OCI-LY7 (cell line): ENCODE results near the gene METRN. TPM values are rescaled to one million over a fixed set of nuclear protein-coding genes. Genes with fewer than 3 reads are reported as not detected.

ENCODE experiments used
- BruUV-seq: library from RNA; stranded (reverse); fragments of 400-500 nt; replicated peaks from 2 replicates; lab custom pipeline; 2021; lab: Mats Ljungman, UMichigan
- CTCF ChIA-PET: fragments of 300-600 bp; sonication (Branson Sonifier 250); formaldehyde crosslinking; loops from one replicate; lab custom pipeline; 2022; ENCODE audit warnings: antibody characterized with exemption; ENCODE audit not compliant: unreplicated experiment; lab: Charles Lee
- POLR2A ChIA-PET: fragments of 300-600 bp; sonication (Branson Sonifier 250); formaldehyde crosslinking; loops from one replicate; lab custom pipeline; 2022; ENCODE audit warnings: antibody characterized with exemption; lab: Charles Lee
- DNase-seq: peaks from one replicate; pipeline ENCODE4 v3.0.0-alpha.2; 2015; ENCODE audit warnings: low spot score
- H2AFZ ChIP-seq: fragments of 200-600 bp; sonication (generic), shearing (Covaris generic); 2 replicates; pipeline ENCODE4 v1.6.1; 2014; ENCODE audit warnings: mild to moderate bottlenecking, antibody characterized with exemption, low read length, moderate library complexity
- H3K27ac ChIP-seq: fragments of 200-600 bp; sonication (generic); 2 replicates; pipeline ENCODE4 v1.5.1; 2014; ENCODE audit warnings: mixed run types, low read depth, mild to moderate bottlenecking, moderate library complexity, low read length, inconsistent platforms; ENCODE audit not compliant: poor library complexity, severe bottlenecking
- H3K36me3 ChIP-seq: fragments of 200-600 bp; sonication (generic); 2 replicates; pipeline ENCODE4 v1.6.1; 2014; ENCODE audit warnings: mild to moderate bottlenecking, antibody characterized with exemption, low read length, moderate library complexity, mixed read lengths; ENCODE audit not compliant: insufficient read depth
- H3K4me1 ChIP-seq: fragments of 200-600 bp; sonication (generic); 2 replicates; pipeline ENCODE4 v1.5.1; 2014; ENCODE audit warnings: mild to moderate bottlenecking, low read length; ENCODE audit not compliant: insufficient read depth, poor library complexity, severe bottlenecking
- H3K4me2 ChIP-seq: fragments of 200-600 bp; sonication (generic); 2 replicates; pipeline ENCODE4 v1.6.1; 2014; ENCODE audit warnings: mild to moderate bottlenecking, low read length
- H3K4me3 ChIP-seq: fragments of 200-600 bp; sonication (generic); 2 replicates; pipeline ENCODE4 v1.5.1; 2014; ENCODE audit warnings: mild to moderate bottlenecking, low read depth, low read length; ENCODE audit not compliant: poor library complexity, severe bottlenecking
- H3K79me2 ChIP-seq: fragments of 200-600 bp; sonication (generic); 2 replicates; pipeline ENCODE4 v1.6.1; 2016; ENCODE audit warnings: low read depth, mild to moderate bottlenecking, low read length, moderate library complexity, mixed read lengths; ENCODE audit not compliant: insufficient read depth
- H3K9me2 ChIP-seq: fragments of 200-600 bp; sonication (generic); 2 replicates; pipeline ENCODE4 v1.6.1; 2016; ENCODE audit warnings: mild to moderate bottlenecking, low read length, mixed read lengths; ENCODE audit not compliant: insufficient read depth
- H3K9me3 ChIP-seq: fragments of 200-600 bp; sonication (generic); 2 replicates; pipeline ENCODE4 v1.6.1; 2014; ENCODE audit warnings: mild to moderate bottlenecking, mixed run types, low read length, mixed read lengths
- H4K20me1 ChIP-seq: fragments of 200-600 bp; sonication (generic); 2 replicates; pipeline ENCODE4 v1.6.1; 2014; ENCODE audit warnings: mild to moderate bottlenecking, antibody characterized with exemption, low read length, moderate library complexity, mixed read lengths; ENCODE audit not compliant: insufficient read depth
- CTCF ChIP-seq: fragments of 200-600 bp; sonication (generic); conservative IDR thresholded peaks from 2 replicates; pipeline ENCODE4 v1.5.1; 2014; ENCODE audit warnings: mild to moderate bottlenecking, antibody characterized with exemption, low read length, moderate library complexity, mixed read lengths
- EZH2phosphoT487 ChIP-seq: fragments of 200-600 bp; sonication (generic); IDR thresholded peaks from 2 replicates; pipeline ENCODE4 v1.6.1; 2018; ENCODE audit warnings: low read depth, borderline replicate concordance, mild to moderate bottlenecking, mixed run types, antibody characterized with exemption, low read length, moderate library complexity, mixed read lengths
- intact Hi-C: fragments of 100-400 bp; cut with micrococcal nuclease; formaldehyde crosslinking; loops from one replicate; pipeline ENCODE4 v1.10.0; 2022; ENCODE audit not compliant: unreplicated experiment
- total RNA-seq, 2 experiments: library from RNA; depleted of rRNA in 1 of 2; stranded (reverse); fragments of >200 nt in 1 of 2; shearing (Covaris generic) in 1 of 2; gene quantifications; 2 replicates each; pipeline ENCODE4 v1.2.3, GENCODE V29; 2014 to 2022

METRN gene
- total RNA-seq, 2 experiments from 2014 or later: 14.4 to 15.9 TPM

GRCh38 chr16:677316-678190 is 37.4 kb upstream of the METRN start:
- H3K27ac ChIP-seq: no peak overlapping the region

GRCh38 chr16:678209-678857 is 36.6 kb upstream of the METRN start:
- H3K9me2 ChIP-seq: no peaks in the 10 kb centered on the region
- no peaks in the 10 kb centered on the region for H3K9me3 ChIP-seq
- BruUV-seq: no TSS peak
- no peak overlapping the region for H3K4me2 ChIP-seq
- no peak overlapping the region for H2AFZ ChIP-seq
- H3K27ac ChIP-seq: no peak overlapping the region
- no peak for DNase-seq
- H3K36me3 ChIP-seq: peaks cover 32% of the 10 kb centered on the region
- H3K4me1 ChIP-seq: peaks cover 31% of the 10 kb centered on the region
- intact Hi-C loops: no loop called here
- POLR2A ChIA-PET: interaction anchor here (1.2 kb wide), 1 partner anchor 8 kb away, joined by 4 read pairs; no protein-coding TSS in a partner anchor
- H3K79me2 ChIP-seq: peaks cover 20% of the 10 kb centered on the region; the same call in 1 of the 2 replicates
- H4K20me1 ChIP-seq: peaks cover 5% of the 10 kb centered on the region; the same call in 1 of the 2 replicates
- CTCF ChIA-PET: interaction anchor here (0.6 kb wide), 1 partner anchor 110 kb away, joined by 3 read pairs; no protein-coding TSS in a partner anchor
- TF ChIP-seq EZH2phosphoT487: no peak
- TF ChIP-seq CTCF: no peak
- no peak overlapping the region for H3K4me3 ChIP-seq

More at GRCh38 chr16:677316-678190, 37.4 kb upstream of the METRN start:
- TF ChIP-seq CTCF: no peak
- TF ChIP-seq EZH2phosphoT487: no peak
- H3K36me3 ChIP-seq: peaks cover 32% of the 10 kb centered on the region
- H3K4me1 ChIP-seq: peaks cover 24% of the 10 kb centered on the region
- ChIA-PET CTCF (no interaction called here), POLR2A (no interaction called here)
- H3K9me2 ChIP-seq: no peaks in the 10 kb centered on the region
- no peaks in the 10 kb centered on the region for H3K9me3 ChIP-seq
- H4K20me1 ChIP-seq: peaks cover 5% of the 10 kb centered on the region; the same call in 1 of the 2 replicates
- no peak overlapping the region for H2AFZ ChIP-seq
- no peak overlapping the region for H3K4me3 ChIP-seq
- no TSS peak for BruUV-seq
- H3K79me2 ChIP-seq: peaks cover 17% of the 10 kb centered on the region; the same call in 1 of the 2 replicates
- DNase-seq: no peak
- H3K4me2 ChIP-seq: no peak overlapping the region
- intact Hi-C loops: no loop called here
